Mesothelial cell of epicardium (in vitro differentiated cells): ENCODE measurements around the gene B3GNT2. TPM values are rescaled to one million over a fixed set of nuclear protein-coding genes. Genes with fewer than 3 reads are reported as not detected.
A peak's percentile ranks its signal among the peaks of the same experiment; 100 is the strongest.

ENCODE experiments used
- DNase-seq, 2 experiments: peaks; one replicate each; pipeline ENCODE4 v3.0.0; 2021; ENCODE audit warnings: low spot score in 2 of 2; ENCODE audit not compliant: unreplicated experiment in 2 of 2
- H3K27ac Mint-ChIP-seq: 2 replicates; pipeline ENCODE4 v1.8.0; 2021; ENCODE audit warnings: mixed read lengths
- H3K27me3 Mint-ChIP-seq: 2 replicates; pipeline ENCODE4 v1.8.0; 2021; ENCODE audit warnings: low read depth, mixed read lengths
- H3K36me3 Mint-ChIP-seq: 2 replicates; pipeline ENCODE4 v1.8.0; 2021; ENCODE audit warnings: mixed read lengths
- H3K4me1 Mint-ChIP-seq: 2 replicates; pipeline ENCODE4 v1.8.0; 2021; ENCODE audit warnings: mixed read lengths
- H3K4me3 Mint-ChIP-seq: 2 replicates; pipeline ENCODE4 v1.8.0; 2021; ENCODE audit warnings: mild to moderate bottlenecking, moderate library complexity, mixed read lengths
- H3K9me3 Mint-ChIP-seq: 2 replicates; pipeline ENCODE4 v1.8.0; 2021; ENCODE audit warnings: mixed read lengths
- CTCF ChIP-seq: fragments of 200-600 bp; sonication (generic); IDR thresholded peaks from one replicate; pipeline ENCODE4 v1.5.0; 2021; ENCODE audit warnings: antibody characterized with exemption; ENCODE audit not compliant: unreplicated experiment
- total RNA-seq: library from RNA; stranded (reverse); gene quantifications from 3 replicates; pipeline ENCODE4 v1.2.1, GENCODE V29; 2021

B3GNT2 gene
- total RNA-seq, 1 donor from 2014 or later, result 24.8 TPM

GRCh38 chr2:62203459-62203858 lies 7.5 kb downstream of the B3GNT2 start:
- DNase-seq, result no peak
- H3K27me3 Mint-ChIP-seq, result no peaks in the 10 kb centered on the region
- H3K36me3 Mint-ChIP-seq, result no peaks in the 10 kb centered on the region
- peaks cover 39% of the 10 kb centered on the region for H3K4me1 Mint-ChIP-seq
- no peaks in the 10 kb centered on the region for H3K9me3 Mint-ChIP-seq
- H3K27ac Mint-ChIP-seq, result no peak overlapping the region
- no peak for TF ChIP-seq CTCF
- H3K4me3 Mint-ChIP-seq, result no peak overlapping the region

GRCh38 chr2:62204998-62205496 lies 9.1 kb downstream of the B3GNT2 start:
- no peak for TF ChIP-seq CTCF
- H3K27me3 Mint-ChIP-seq, result no peaks in the 10 kb centered on the region
- no peak overlapping the region for H3K4me3 Mint-ChIP-seq
- peaks cover 1% of the 10 kb centered on the region for H3K9me3 Mint-ChIP-seq
- H3K27ac Mint-ChIP-seq, result peak overlapping the region; percentile 36
- no peak for DNase-seq
- H3K4me1 Mint-ChIP-seq, result peaks cover 30% of the 10 kb centered on the region
- peaks cover 4% of the 10 kb centered on the region for H3K36me3 Mint-ChIP-seq

GRCh38 chr2:62205554-62205953 lies 9.6 kb downstream of the B3GNT2 start:
- H3K27me3 Mint-ChIP-seq, result no peaks in the 10 kb centered on the region
- no peak overlapping the region for H3K27ac Mint-ChIP-seq
- H3K9me3 Mint-ChIP-seq, result peaks cover 4% of the 10 kb centered on the region
- no peak for TF ChIP-seq CTCF
- H3K4me3 Mint-ChIP-seq, result no peak overlapping the region
- H3K4me1 Mint-ChIP-seq, result peaks cover 26% of the 10 kb centered on the region
- DNase-seq, result no peak
- peaks cover 6% of the 10 kb centered on the region for H3K36me3 Mint-ChIP-seq

- TF ChIP-seq CTCF, result no peak
- H3K4me3 Mint-ChIP-seq, result no peak overlapping the region
- H3K27ac Mint-ChIP-seq, result no peak overlapping the region
- H3K4me1 Mint-ChIP-seq, result peaks cover 24% of the 10 kb centered on the region
- H3K9me3 Mint-ChIP-seq, result peaks cover 4% of the 10 kb centered on the region
- H3K36me3 Mint-ChIP-seq, result peaks cover 6% of the 10 kb centered on the region
- H3K27me3 Mint-ChIP-seq, result no peaks in the 10 kb centered on the region
- no peak for DNase-seq
These were observed 10.1 kb downstream of the B3GNT2 start for GRCh38 chr2:62206024-62206423.

GRCh38 chr2:62207491-62207890 lies 11.6 kb downstream of the B3GNT2 start:
- peaks cover 18% of the 10 kb centered on the region for H3K36me3 Mint-ChIP-seq
- H3K9me3 Mint-ChIP-seq, result peaks cover 14% of the 10 kb centered on the region
- H3K4me3 Mint-ChIP-seq, result no peak overlapping the region
- H3K27ac Mint-ChIP-seq, result no peak overlapping the region
- no peak for DNase-seq
- no peaks in the 10 kb centered on the region for H3K27me3 Mint-ChIP-seq
- H3K4me1 Mint-ChIP-seq, result peaks cover 16% of the 10 kb centered on the region
- TF ChIP-seq CTCF, result no peak
